ENCODE data around the gene CBFB. TPM values are rescaled to one million over a fixed set of nuclear protein-coding genes. Genes with fewer than 3 reads are reported as not detected.

CBFB gene
- total RNA-seq, 4 donors from 2014 or later, result 28.2 to 68.3 (median 46.6) TPM

DNA sequence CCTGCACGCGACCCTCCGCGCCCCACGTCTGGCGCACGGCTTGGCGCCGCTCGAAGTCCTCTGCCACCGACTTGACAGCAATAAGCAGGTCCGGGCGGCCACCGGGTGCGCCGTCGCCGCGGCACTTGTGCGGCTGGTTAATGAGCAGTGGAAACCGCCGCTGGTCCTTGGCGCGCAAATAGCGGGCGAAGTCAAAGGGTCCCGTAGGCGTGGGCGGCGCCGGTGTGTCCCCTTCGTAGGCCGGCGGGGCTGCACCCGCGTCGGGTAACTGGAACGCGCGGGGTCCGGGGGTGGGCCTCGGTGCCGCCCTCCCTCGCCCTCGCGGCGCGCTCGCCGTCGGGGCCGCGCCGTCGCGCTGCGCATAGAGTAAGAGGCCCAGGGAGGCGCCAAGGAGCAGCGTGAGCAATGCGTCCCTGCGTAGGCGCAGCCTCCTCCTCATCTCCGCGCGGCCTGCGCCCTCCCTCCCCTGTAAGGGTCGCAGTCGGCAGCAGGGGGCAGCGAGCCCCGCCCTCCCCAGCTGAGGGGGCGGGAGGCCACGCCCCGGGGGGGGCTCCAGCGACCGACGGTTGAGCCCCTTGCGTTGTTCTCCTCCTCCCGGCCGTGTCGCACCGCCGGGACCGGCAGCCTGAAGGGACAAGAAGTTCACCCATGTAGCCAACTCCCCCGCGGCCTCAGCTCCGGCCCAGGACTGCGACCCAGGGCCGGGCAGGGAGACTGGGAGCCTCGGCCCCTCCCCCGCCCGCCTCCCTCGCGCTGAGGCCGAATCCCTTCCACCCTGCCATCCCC lies 121.3 kb downstream of the CBFB start:
- H3K4me3 ChIP-seq, result peak overlapping the region; percentile 61
- no peak for TF ChIP-seq EP300 (IDR thresholded peaks at IDR 0.05)
- TF ChIP-seq, protein P1, sequence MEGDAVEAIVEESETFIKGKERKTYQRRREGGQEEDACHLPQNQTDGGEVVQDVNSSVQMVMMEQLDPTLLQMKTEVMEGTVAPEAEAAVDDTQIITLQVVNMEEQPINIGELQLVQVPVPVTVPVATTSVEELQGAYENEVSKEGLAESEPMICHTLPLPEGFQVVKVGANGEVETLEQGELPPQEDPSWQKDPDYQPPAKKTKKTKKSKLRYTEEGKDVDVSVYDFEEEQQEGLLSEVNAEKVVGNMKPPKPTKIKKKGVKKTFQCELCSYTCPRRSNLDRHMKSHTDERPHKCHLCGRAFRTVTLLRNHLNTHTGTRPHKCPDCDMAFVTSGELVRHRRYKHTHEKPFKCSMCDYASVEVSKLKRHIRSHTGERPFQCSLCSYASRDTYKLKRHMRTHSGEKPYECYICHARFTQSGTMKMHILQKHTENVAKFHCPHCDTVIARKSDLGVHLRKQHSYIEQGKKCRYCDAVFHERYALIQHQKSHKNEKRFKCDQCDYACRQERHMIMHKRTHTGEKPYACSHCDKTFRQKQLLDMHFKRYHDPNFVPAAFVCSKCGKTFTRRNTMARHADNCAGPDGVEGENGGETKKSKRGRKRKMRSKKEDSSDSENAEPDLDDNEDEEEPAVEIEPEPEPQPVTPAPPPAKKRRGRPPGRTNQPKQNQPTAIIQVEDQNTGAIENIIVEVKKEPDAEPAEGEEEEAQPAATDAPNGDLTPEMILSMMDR (IDR thresholded peaks at IDR 0.05), result peak in 1 of 2 donors; percentile 15
- peak in 1 of 3 donors; percentile 17 for TF ChIP-seq POLR2AphosphoS5 (IDR thresholded peaks at IDR 0.05)
- 8% methylated on average over 70 of the region's 94 CpGs for WGBS
- peak overlapping the region; percentile 80 for H3K27ac ChIP-seq
- H3K9me3 ChIP-seq, result no peaks in the 10 kb centered on the region
- no peaks in the 10 kb centered on the region for H3K27me3 ChIP-seq
- peaks cover 31% of the 10 kb centered on the region for H3K4me1 ChIP-seq
- peak in 1 of 2 donors; percentile 74 for DNase-seq (ENCODE audit: low spot score in 2 of 2)
- H3K36me3 ChIP-seq, result peaks cover 32% of the 10 kb centered on the region

Other genes with a start within 250 kb of the CBFB start
- not detected for gene TERB1, start 227.6 kb upstream of the CBFB start, total RNA-seq
- gene NAE1, start 198.2 kb upstream of the CBFB start, total RNA-seq, result 10 to 100 TPM; 36.2 to 57.5 (median 45.0) TPM
- not detected for gene CA7, start 184.7 kb upstream of the CBFB start, total RNA-seq
- 1 to 10 TPM; 5.0 to 8.3 (median 6.6) TPM for gene PDP2, start 148.6 kb upstream of the CBFB start, total RNA-seq
- under 1 TPM in 1 of 4 donors, not detected in 3; 0.45 TPM for gene CDH16, start 110.3 kb upstream of the CBFB start, total RNA-seq
- 10 to 100 TPM in 1 of 4 donors, 1 to 10 TPM in 3; 1.5 to 12.1 (median 4.6) TPM for gene RRAD, start 103.6 kb upstream of the CBFB start, total RNA-seq
- gene CIAO2B, start 94.7 kb upstream of the CBFB start, total RNA-seq, result 10 to 100 TPM; 34.4 to 69.0 (median 45.0) TPM
- gene CES2, start 93.6 kb upstream of the CBFB start, total RNA-seq, result 10 to 100 TPM; 33.6 to 56.0 (median 42.3) TPM
- 1 to 10 TPM in 3 of 4 donors, not detected in 1; 1.4 to 2.2 (median 1.5) TPM for gene CES3, start 67.9 kb upstream of the CBFB start, total RNA-seq
- gene CES4A, start 40.6 kb upstream of the CBFB start, total RNA-seq, result 100 to 1,000 TPM in 2 of 4 donors, 10 to 100 TPM in 2; 47.2 to 148 (median 99.9) TPM
- gene PHAF1, start 80.8 kb downstream of the CBFB start, total RNA-seq, result 10 to 100 TPM; 44.0 to 60.9 (median 53.1) TPM
- gene B3GNT9, start 121.8 kb downstream of the CBFB start, total RNA-seq, result 1 to 10 TPM; 7.5 to 9.7 (median 9.0) TPM
- 10 to 100 TPM; 25.9 to 34.4 (median 28.7) TPM for gene TRADD, start 130.8 kb downstream of the CBFB start, total RNA-seq
- 100 to 1,000 TPM in 1 of 4 donors, 10 to 100 TPM in 3; 45.0 to 134 (median 58.8) TPM for gene FBXL8, start 130.8 kb downstream of the CBFB start, total RNA-seq
- gene HSF4, start 135.6 kb downstream of the CBFB start, total RNA-seq, result 100 to 1,000 TPM in 2 of 4 donors, 10 to 100 TPM in 2; 56.5 to 351 (median 102) TPM
- gene NOL3, start 141.4 kb downstream of the CBFB start, total RNA-seq, result 100 to 1,000 TPM in 2 of 4 donors, 10 to 100 TPM in 2; 64.3 to 116 (median 90.5) TPM
- gene MATCAP1, start 154.8 kb downstream of the CBFB start, total RNA-seq, result 10 to 100 TPM; 14.2 to 30.0 (median 17.3) TPM
- 1 to 10 TPM in 3 of 4 donors, under 1 TPM in 1; 0.45 to 2.0 (median 1.9) TPM for gene EXOC3L1, start 161.0 kb downstream of the CBFB start, total RNA-seq
- 100 to 1,000 TPM in 1 of 4 donors, 10 to 100 TPM in 3; 92.6 to 106 (median 96.8) TPM for gene E2F4, start 163.0 kb downstream of the CBFB start, total RNA-seq
- 10 to 100 TPM; 48.0 to 77.6 (median 56.7) TPM for gene ELMO3, start 170.0 kb downstream of the CBFB start, total RNA-seq
- gene TMEM208, start 198.0 kb downstream of the CBFB start, total RNA-seq, result 10 to 100 TPM; 32.8 to 46.8 (median 40.0) TPM
- 10 to 100 TPM in 3 of 4 donors, 1 to 10 TPM in 1; 7.7 to 28.8 (median 15.3) TPM for gene FHOD1, start 218.3 kb downstream of the CBFB start, total RNA-seq
- under 1 TPM; 0.26 to 0.64 (median 0.43) TPM for gene SLC9A5, start 219.8 kb downstream of the CBFB start, total RNA-seq

Measured in suprapubic skin (tissue), 4 donors.